GM18498 (cell line): ENCODE results near the gene IFIT1.

ENCODE experiments used
- ATAC-seq: cut with Tn5 transposase; IDR thresholded peaks from one replicate; pipeline ENCODE4 v1.9.1; 2021; ENCODE audit warnings: mild to moderate bottlenecking, moderate library complexity; ENCODE audit not compliant: unreplicated experiment

The IFIT1 gene

GRCh38 chr10:89391907-89392756 is at the start of gene IFIT1:
TSS of gene IFIT1 (plus strand) at chr10:89392623. CDS start at chr10:89392713, 90 bp downstream.
- peak; percentile 86 for ATAC-seq

- ATAC-seq = no peak
Measured at GRCh38 chr10:89343089-89343767, 49.2 kb upstream of the IFIT1 start.

GRCh38 chr10:89344156-89344555 is 48.3 kb upstream of the IFIT1 start:
- ATAC-seq = no peak

- no peak for ATAC-seq
Measured at GRCh38 chr10:89345367-89346000, 46.9 kb upstream of the IFIT1 start.

- no peak for ATAC-seq
Measured at GRCh38 chr10:89346405-89347254, 45.8 kb upstream of the IFIT1 start.

GRCh38 chr10:89347701-89348457 is 44.5 kb upstream of the IFIT1 start:
- ATAC-seq = no peak

- no peak for ATAC-seq
Measured at GRCh38 chr10:89348481-89348880, 43.9 kb upstream of the IFIT1 start.

- no peak for ATAC-seq
Measured at GRCh38 chr10:89348975-89349374, 43.4 kb upstream of the IFIT1 start.

GRCh38 chr10:89350631-89351315 is 41.6 kb upstream of the IFIT1 start:
- ATAC-seq = peak; percentile 36

GRCh38 chr10:89351412-89351779 is 41.0 kb upstream of the IFIT1 start:
- ATAC-seq = peak; percentile 89

- no peak for ATAC-seq
Measured at GRCh38 chr10:89351780-89352597, 40.4 kb upstream of the IFIT1 start.

- no peak for ATAC-seq
Measured at GRCh38 chr10:89352802-89353201, 39.6 kb upstream of the IFIT1 start.

- ATAC-seq = no peak
Measured at GRCh38 chr10:89355394-89355931, 37.0 kb upstream of the IFIT1 start.

GRCh38 chr10:89357096-89357495 is 35.3 kb upstream of the IFIT1 start:
- ATAC-seq = no peak

GRCh38 chr10:89357975-89358374 is 34.4 kb upstream of the IFIT1 start:
- no peak for ATAC-seq

- no peak for ATAC-seq
Measured at GRCh38 chr10:89360157-89360556, 32.3 kb upstream of the IFIT1 start.

- ATAC-seq = no peak
Measured at GRCh38 chr10:89362929-89363328, 29.5 kb upstream of the IFIT1 start.

GRCh38 chr10:89363729-89364442 is 28.5 kb upstream of the IFIT1 start:
- no peak for ATAC-seq
